Measurements from ENCODE around the gene EEPD1.
"Not testable (repeated sequence)": the region's sequence is repeated elsewhere in the genome, so short reads cannot be mapped to it uniquely, and the experiment has no call there.

EEPD1 gene

GRCh38 chr7:36152756-36153570, at the start of gene EEPD1:
TSS of gene EEPD1 (plus strand) at chr7:36153254. CDS start at chr7:36154325, 1,071 bp downstream.
- peak; percentile 97 for DNase-seq (ENCODE audit: low read depth)

GRCh38 chr7:36103837-36104561, 49.1 kb upstream of the EEPD1 start:
- no peak for DNase-seq (ENCODE audit: low read depth)

DNA sequence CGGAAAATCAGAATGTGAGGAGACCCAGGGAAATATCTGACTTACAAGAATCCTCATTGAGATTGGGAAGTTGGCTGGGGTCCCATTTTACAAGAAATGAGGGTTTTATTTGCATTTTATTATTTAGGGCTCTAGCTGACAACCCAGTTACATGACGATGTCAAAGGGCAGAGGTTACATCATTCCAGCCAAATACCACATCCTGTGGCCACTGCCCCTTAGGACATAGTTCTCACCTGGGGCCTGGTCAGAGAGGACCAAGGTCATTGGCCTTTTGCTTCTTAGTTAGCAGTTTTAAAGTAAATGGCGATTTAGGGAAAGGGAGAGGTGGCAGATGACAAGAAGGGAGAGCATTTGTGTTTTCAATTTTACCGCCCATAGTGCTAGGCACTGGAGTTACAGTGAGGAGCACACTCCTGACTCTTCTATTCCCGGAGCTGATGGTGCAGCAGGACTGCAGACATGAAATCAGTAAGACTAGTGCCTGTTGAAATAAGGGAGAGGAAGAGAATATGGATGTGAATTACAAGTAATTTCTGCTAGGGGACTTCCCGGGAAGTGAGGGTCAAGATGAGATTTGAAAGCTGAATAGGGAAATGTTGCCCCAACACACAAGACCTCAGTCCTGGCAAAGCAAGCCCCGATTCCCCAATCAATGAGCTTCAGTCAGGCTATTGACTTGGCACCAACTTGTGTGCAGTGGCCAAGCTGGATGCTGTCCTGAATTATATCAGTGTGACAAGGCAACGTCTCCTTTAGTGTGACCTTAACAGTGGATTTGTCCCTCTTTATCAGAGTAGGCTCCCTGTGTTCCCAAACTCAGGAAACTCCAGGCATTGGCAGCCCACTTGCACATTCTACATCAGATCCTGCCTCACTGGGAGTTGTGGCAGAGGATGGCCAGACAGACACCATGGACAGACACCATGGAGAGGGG, 45.8 kb upstream of the EEPD1 start:
- DNase-seq (ENCODE audit: low read depth): not testable (repeated sequence)

GRCh38 chr7:36107926-36108631, 45.0 kb upstream of the EEPD1 start:
- DNase-seq (ENCODE audit: low read depth): no peak

GRCh38 chr7:36109013-36109627, 43.9 kb upstream of the EEPD1 start:
- no peak for DNase-seq (ENCODE audit: low read depth)

DNA sequence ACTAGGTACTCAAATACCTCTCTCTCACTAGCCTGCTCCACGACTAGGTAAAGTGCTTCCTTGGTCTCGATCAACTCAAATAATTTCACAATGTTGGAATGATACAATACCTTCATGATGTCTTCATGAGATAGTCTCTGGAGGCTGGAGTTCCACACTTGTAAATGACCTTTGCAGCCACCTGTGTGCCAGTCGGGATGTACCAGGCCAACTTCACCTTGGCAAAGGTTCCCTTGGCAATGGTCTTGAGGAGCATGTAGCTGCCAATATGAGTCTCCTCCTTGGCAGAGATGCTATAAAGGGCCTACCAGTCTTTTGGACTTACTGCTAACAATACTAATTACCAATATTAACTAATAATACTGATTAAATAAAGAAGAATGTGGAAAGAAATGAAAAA, 42.5 kb upstream of the EEPD1 start:
- DNase-seq (ENCODE audit: low read depth): no peak

GRCh38 chr7:36112969-36113368, 40.1 kb upstream of the EEPD1 start:
- no peak for DNase-seq (ENCODE audit: low read depth)

DNA sequence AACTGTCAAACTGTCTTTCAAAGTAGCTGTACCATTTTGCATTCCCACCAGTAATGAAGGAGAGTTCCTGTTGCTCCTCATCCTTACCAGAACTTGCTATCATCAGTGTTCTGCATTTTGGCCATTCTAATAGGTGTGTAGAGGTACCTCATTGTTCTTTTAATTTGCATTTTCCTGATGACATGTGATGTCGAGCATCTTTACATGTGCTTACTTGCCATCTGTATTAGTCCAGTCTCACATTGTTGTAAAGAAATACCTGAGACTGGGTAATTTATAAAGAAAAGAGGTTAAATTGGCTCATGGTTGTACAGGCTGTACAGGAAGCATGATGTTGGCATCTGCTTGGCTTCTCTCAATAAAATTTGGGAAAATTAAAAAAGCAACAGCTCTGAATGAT, 38.7 kb upstream of the EEPD1 start:
- DNase-seq (ENCODE audit: low read depth): no peak

GRCh38 chr7:36115448-36116321, 37.4 kb upstream of the EEPD1 start:
- DNase-seq (ENCODE audit: low read depth): peak; percentile 93

DNA sequence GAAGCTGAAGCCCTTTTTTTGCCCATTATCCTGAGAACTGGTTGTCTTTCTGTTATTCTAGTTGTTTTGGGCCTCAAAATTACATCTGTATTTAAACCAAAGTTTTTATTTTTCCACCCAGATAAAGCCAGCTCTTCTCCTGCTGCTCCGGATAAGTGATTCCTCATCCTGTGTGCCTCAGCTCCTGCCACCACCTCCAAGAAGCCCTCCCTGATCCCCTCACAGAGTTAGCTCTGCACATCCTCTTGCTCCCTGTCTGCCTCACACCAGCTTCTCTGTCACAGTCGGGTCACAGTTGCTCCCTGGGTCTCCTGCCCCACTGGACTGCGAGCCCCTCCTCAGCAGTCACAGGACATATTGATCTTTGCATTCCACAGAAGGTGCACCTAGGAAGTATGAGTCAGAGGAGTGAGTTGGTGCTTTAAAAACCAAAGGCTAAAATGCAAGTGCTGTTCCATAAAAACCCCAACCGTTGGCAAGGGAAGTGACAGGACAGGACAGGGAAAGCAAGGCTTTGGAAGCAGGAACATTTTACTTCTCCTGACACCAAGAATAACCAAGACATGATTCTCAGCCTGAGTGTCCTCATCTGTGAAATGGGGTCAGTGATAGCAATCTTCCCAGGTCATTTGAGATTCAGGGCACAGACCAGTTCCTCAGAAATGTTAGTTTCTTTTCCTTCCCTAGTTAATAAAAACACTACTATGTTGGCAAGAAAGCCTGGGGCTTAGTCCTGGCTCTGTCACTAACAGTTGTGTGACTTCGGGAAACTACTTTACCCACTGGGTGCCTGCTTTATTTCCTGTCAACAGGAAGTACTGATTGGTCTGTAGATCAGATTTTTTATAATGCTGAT, 36.5 kb upstream of the EEPD1 start:
- no peak for DNase-seq (ENCODE audit: low read depth)

DNA sequence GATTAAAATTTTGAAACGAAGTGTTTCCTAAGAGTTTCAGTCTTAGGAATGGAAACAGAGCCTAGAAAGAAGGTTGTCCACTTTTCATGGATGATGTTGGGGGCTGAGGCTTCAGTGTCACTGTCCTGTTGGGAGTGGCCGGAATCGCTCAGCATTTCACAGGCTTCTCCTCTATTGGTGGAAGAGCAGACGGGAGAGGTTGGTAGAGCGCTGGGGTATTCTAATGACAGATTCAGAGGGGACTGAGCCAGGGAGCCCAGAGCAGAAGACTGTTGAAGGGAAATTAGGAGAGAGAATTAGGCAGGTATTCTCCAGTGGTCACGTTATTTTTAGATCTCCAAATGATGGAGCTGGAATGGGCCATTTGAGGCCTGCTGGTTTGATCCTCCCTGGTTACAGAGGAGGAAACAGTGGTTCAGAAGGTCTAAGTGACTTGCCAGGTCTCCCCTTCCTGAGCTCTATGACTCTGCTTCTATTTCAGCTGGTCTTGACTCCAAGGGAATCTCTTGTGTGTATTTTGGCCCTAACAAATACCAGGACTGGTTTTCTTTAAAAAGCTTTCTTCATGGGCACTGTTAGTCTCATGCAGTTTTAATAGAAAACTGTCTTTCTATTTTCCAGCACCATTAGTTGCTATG, 35.7 kb upstream of the EEPD1 start:
- DNase-seq (ENCODE audit: low read depth): no peak

DNA sequence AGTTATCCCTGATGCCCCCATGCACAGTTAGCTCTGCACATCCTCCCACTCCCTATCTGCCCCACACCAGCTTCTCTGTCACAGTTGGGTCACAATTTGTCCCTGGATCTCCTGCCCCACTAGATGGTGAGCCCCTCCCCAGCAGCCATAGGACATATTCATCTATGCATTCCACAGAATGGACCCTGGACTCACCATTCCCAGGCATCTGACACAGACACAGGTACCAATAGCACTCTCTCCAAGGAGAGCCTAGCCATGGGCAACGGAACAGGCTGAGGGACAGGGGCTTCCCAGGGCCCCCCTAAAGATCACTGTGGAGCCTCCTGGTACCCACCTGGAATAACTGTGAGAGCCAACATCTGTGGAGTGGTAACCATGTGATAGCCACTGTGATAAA, 34.7 kb upstream of the EEPD1 start:
- no peak for DNase-seq (ENCODE audit: low read depth)

DNA sequence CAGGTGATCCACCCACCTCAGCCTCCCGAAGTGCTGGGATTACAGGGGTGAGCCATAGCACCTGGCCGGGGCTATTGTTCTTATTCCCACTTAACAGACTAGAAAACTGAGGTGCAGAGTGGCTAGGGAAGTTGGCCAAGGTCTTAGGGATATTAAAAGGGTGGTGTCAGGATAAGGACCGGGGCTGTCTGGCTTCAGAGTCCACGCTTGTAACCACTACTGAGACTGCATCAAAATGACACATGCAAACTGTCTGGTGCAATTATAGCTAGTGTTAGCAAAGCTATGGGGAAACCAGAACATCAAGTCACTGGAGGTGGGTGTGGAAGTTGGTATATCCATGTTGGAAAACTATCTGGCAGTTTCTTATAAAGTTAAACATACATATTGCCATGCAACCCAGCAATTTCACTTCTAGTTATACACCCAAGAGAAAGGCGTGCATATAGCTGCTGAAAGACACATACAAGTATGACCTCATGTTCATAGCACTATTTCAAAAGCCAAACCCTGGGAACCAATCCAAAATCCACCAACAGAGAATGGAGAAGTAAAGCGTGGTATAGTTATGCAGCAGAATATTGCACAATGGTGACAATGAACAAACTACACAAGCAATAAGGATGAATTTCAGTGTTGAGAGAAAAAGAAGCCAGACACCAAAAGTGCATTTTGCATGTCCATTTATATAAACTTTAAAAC, 33.9 kb upstream of the EEPD1 start:
- peak; percentile 89 for DNase-seq (ENCODE audit: low read depth)

DNA sequence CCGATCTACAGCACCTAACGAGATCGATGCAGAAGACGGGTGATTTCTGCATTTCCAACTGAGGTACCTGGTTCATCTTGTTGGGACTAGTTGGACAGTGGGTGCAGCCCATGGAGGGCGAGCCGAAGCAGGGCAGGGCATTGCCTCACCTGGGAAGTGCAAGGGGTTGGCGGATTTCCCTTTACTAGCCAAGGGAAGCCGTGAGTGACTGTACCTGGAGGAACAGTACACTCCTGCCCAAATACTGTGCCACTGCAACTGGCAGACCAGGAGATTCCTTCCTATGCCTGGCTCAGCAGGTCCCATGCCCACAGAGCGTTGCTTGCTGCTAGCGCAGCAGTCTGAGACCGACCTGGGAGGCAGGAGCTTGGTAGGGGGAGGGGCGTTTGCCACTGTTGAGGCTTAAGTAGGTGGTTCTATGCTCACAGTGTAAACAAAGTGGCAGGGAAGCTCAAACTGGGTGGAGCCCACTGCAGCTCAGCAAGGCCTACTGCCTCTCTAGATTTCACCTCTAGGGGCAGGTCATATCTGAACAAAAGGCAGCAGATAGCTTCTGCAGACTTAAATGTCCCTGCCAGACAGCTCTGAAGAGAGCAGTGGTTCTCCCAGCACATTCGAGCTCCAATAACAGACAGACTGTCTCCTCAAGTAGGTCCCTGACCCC, 32.9 kb upstream of the EEPD1 start:
- not testable (repeated sequence) for DNase-seq (ENCODE audit: low read depth)

DNA sequence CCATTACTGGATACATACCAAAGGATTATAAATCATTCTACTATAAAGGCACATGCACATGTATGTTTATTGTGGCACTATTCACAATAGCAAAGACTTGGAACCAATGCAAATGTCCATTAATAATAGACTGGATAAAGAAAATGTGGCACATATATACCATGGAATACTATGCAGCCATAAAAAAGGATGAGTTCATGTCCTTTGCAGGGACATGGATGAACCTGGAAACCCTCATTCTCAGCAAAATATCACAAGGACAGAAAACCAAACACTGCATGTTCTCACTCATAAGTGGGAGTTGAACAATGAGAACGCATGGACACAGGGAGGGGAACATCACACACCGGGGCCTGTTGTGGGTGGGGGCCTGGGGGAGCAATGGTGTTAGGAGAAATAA, 27.4 kb upstream of the EEPD1 start:
- not testable (repeated sequence) for DNase-seq (ENCODE audit: low read depth)

DNA sequence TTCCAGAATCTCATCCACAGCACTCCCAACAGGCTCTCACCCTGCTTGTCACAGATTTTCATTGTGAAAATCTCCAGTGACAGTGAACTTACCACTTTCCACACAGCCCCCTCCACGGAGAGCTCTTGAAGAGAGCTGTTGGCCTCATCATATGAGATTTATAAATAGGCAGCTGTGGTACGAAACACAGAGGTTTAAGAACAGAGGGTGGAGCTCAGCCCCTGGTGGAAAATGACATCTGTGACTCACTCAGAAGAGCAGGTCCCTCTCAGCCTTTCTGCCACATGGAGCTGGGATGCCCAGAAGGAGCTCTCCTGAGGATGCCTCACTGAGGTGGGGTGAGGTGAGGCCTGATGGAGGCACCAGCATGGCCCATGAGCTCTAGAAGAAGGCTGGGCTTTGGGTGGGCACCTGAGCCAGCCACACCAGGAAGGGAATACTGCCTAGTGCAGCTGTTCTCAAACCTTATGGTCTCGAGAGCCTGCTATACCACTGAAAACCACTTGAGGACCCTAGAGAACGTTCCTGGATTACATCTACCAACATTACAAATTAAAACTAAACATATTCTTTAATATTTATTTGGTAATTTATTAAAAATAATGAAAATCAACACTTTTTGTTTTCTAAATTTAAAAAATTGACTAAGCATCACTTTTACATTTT, 25.8 kb upstream of the EEPD1 start:
- DNase-seq (ENCODE audit: low read depth): no peak

DNA sequence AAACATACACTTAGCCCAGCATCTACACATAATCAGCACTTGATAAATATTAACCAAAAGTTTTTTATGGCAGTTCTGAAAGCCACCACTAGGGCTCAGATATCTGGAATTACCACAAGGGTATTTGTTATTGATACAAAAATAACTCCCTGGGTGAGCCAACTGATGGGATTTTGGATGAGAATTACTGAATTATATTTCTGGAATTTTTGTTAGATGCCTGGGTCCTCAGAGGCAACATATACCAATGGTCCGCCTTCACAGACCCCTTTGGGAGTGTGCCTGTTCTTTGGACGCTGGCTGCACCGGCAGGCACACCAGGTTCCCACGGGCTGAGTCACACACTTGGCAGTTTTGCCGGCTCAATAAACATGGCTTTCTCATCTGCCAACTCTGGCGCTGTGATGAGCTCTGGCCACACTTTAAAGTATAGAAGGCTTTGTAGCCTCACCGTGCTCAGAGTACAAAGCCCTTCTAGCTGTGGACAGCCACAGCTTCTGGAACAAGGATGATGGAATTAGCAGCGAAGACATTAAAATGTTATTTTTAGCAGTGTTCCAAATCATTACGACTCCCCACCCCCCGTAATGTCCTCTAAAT, 24.5 kb upstream of the EEPD1 start:
- DNase-seq (ENCODE audit: low read depth): no peak

All from non-pigmented ciliary epithelial cell (primary cell).